HG03039 (cell line): ENCODE results near the gene CTSE.

ENCODE experiments used
- ATAC-seq: cut with Tn5 transposase; IDR thresholded peaks from one replicate; pipeline ENCODE4 v1.9.1; 2021; ENCODE audit warnings: mild to moderate bottlenecking, moderate library complexity; ENCODE audit not compliant: unreplicated experiment

Gene CTSE

GRCh38 chr1:205973377-205974232, 50.1 kb downstream of the CTSE start:
- no peak for ATAC-seq

GRCh38 chr1:205972491-205973168, 51.1 kb downstream of the CTSE start:
- ATAC-seq, result no peak

- no peak for ATAC-seq
Observed at GRCh38 chr1:205972081-205972480, 51.6 kb downstream of the CTSE start.

GRCh38 chr1:205971082-205971481, 52.6 kb downstream of the CTSE start:
- no peak for ATAC-seq

GRCh38 chr1:205970486-205970885, 53.2 kb downstream of the CTSE start:
- no peak for ATAC-seq

GRCh38 chr1:205969229-205969628, 54.5 kb downstream of the CTSE start:
- no peak for ATAC-seq

GRCh38 chr1:205967554-205968335, 56.0 kb downstream of the CTSE start:
- ATAC-seq, result no peak

GRCh38 chr1:205965036-205965884, 58.4 kb downstream of the CTSE start:
- ATAC-seq, result no peak

- no peak for ATAC-seq
Observed at GRCh38 chr1:205963352-205964155, 60.1 kb downstream of the CTSE start.

GRCh38 chr1:205962821-205963221, 60.9 kb downstream of the CTSE start:
- no peak for ATAC-seq

- no peak for ATAC-seq
Observed at GRCh38 chr1:205961991-205962820, 61.5 kb downstream of the CTSE start.

- no peak for ATAC-seq
Observed at GRCh38 chr1:205961405-205961804, 62.3 kb downstream of the CTSE start.

GRCh38 chr1:205959789-205960188, 63.9 kb downstream of the CTSE start:
- ATAC-seq, result no peak
